ENCODE results near the gene ARPP21. TPM values are rescaled to one million over a fixed set of nuclear protein-coding genes. Genes with fewer than 3 reads are reported as not detected.

ARPP21 gene
- total RNA-seq, 1 experiment from 2014 or later, result not detected

- Histone ChIP-seq H3K36me3 (ENCODE audit: low read depth, low read length) (no peaks in the 10 kb centered on the region), H3K9me3 (ENCODE audit: low read length) (no peaks in the 10 kb centered on the region), H3K9ac (ENCODE audit: low read length) (no peak overlapping the region), H3K4me1 (ENCODE audit: insufficient read depth, low read length) (no peaks in the 10 kb centered on the region), H3F3A (ENCODE audit: low read length, unreplicated experiment) (no peaks in the 10 kb centered on the region), H3K27me3 (ENCODE audit: low read length) (no peaks in the 10 kb centered on the region), H3K4me2 (ENCODE audit: low read length) (no peak overlapping the region), H3K9me2 (replicated peaks; ENCODE audit: low read length) (no peaks in the 10 kb centered on the region), H3K79me2 (ENCODE audit: low read length) (no peaks in the 10 kb centered on the region), H3K27ac (ENCODE audit: low read length) (no peak overlapping the region), H3K4me3 (ENCODE audit: low read length) (no peak overlapping the region), H2AFZ (ENCODE audit: low read length) (no peak overlapping the region), H4K20me1 (ENCODE audit: low read length) (no peaks in the 10 kb centered on the region)
- TF ChIP-seq EZH2 (IDR thresholded peaks at IDR 0.05; ENCODE audit: low read length, unreplicated experiment) (no peak), EZH2phosphoT487 (IDR thresholded peaks at IDR 0.05; ENCODE audit: borderline replicate concordance, low read length) (no peak), CTCF (conservative IDR thresholded peaks at IDR 0.05; ENCODE audit: low read depth, low read length) (no peak)
- intact Hi-C loops (cut with micrococcal nuclease), result no loop called here
- no TSS peak for BruUV-seq (replicated peaks)
- ChIA-PET CTCF (no interaction called here), POLR2A (ENCODE audit: unreplicated experiment) (no interaction called here)
- no peak for DNase-seq
- ATAC-seq, result no peak
Observed at GRCh38 chr3:35784169-35784568, 144.8 kb downstream of the ARPP21 start.

- ChIA-PET POLR2A (ENCODE audit: unreplicated experiment) (no interaction called here), CTCF (no interaction called here)
- Histone ChIP-seq H3K79me2 (ENCODE audit: low read length) (no peaks in the 10 kb centered on the region), H4K20me1 (ENCODE audit: low read length) (no peaks in the 10 kb centered on the region), H3K9me2 (replicated peaks; ENCODE audit: low read length) (no peaks in the 10 kb centered on the region), H3F3A (ENCODE audit: low read length, unreplicated experiment) (no peaks in the 10 kb centered on the region), H3K4me1 (ENCODE audit: insufficient read depth, low read length) (no peaks in the 10 kb centered on the region), H3K4me3 (ENCODE audit: low read length) (no peak overlapping the region), H3K36me3 (ENCODE audit: low read depth, low read length) (no peaks in the 10 kb centered on the region), H3K27me3 (ENCODE audit: low read length) (no peaks in the 10 kb centered on the region), H3K4me2 (ENCODE audit: low read length) (no peak overlapping the region), H3K9ac (ENCODE audit: low read length) (no peak overlapping the region), H2AFZ (ENCODE audit: low read length) (no peak overlapping the region), H3K27ac (ENCODE audit: low read length) (no peak overlapping the region), H3K9me3 (ENCODE audit: low read length) (no peaks in the 10 kb centered on the region)
- no peak for TF ChIP-seq CTCF (conservative IDR thresholded peaks at IDR 0.05; ENCODE audit: low read depth, low read length)
- TF ChIP-seq EZH2phosphoT487 (IDR thresholded peaks at IDR 0.05; ENCODE audit: borderline replicate concordance, low read length), result no peak
- TF ChIP-seq EZH2 (IDR thresholded peaks at IDR 0.05; ENCODE audit: low read length, unreplicated experiment), result no peak
- DNase-seq (no peak), ATAC-seq (no peak)
- intact Hi-C loops (cut with micrococcal nuclease), result no loop called here
- no TSS peak for BruUV-seq (replicated peaks)
Observed at GRCh38 chr3:35785234-35785888, 146.0 kb downstream of the ARPP21 start.

- no peaks in the 10 kb centered on the region for H3K27me3 ChIP-seq (ENCODE audit: low read length)
- H3K9ac ChIP-seq (ENCODE audit: low read length), result no peak overlapping the region
- no peaks in the 10 kb centered on the region for H3F3A ChIP-seq (ENCODE audit: low read length, unreplicated experiment)
- H3K4me3 ChIP-seq (ENCODE audit: low read length), result no peak overlapping the region
- POLR2A ChIA-PET (ENCODE audit: unreplicated experiment), result no interaction called here
- H3K9me2 ChIP-seq (replicated peaks; ENCODE audit: low read length), result no peaks in the 10 kb centered on the region
- no peak overlapping the region for H2AFZ ChIP-seq (ENCODE audit: low read length)
- no peak for TF ChIP-seq CTCF (conservative IDR thresholded peaks at IDR 0.05; ENCODE audit: low read depth, low read length)
- TF ChIP-seq EZH2phosphoT487 (IDR thresholded peaks at IDR 0.05; ENCODE audit: borderline replicate concordance, low read length), result no peak
- TF ChIP-seq EZH2 (IDR thresholded peaks at IDR 0.05; ENCODE audit: low read length, unreplicated experiment), result no peak
- CTCF ChIA-PET, result no interaction called here
- ATAC-seq, result no peak
- intact Hi-C loops (cut with micrococcal nuclease), result no loop called here
- no TSS peak for BruUV-seq (replicated peaks)
- no peaks in the 10 kb centered on the region for H3K36me3 ChIP-seq (ENCODE audit: low read depth, low read length)
- no peaks in the 10 kb centered on the region for H3K79me2 ChIP-seq (ENCODE audit: low read length)
- no peak overlapping the region for H3K4me2 ChIP-seq (ENCODE audit: low read length)
- H3K27ac ChIP-seq (ENCODE audit: low read length), result no peak overlapping the region
- no peaks in the 10 kb centered on the region for H4K20me1 ChIP-seq (ENCODE audit: low read length)
- no peaks in the 10 kb centered on the region for H3K9me3 ChIP-seq (ENCODE audit: low read length)
- DNase-seq, result no peak
- H3K4me1 ChIP-seq (ENCODE audit: insufficient read depth, low read length), result no peaks in the 10 kb centered on the region
Observed at GRCh38 chr3:35787936-35788335, 148.6 kb downstream of the ARPP21 start.
